Keratinocyte (primary cell): Measurements from ENCODE around the gene SELENOF. TPM values are rescaled to one million over a fixed set of nuclear protein-coding genes. Genes with fewer than 3 reads are reported as not detected.

Source experiments
- DNase-seq: peaks from one replicate; pipeline ENCODE4 v3.0.0-alpha.2; 2011; ENCODE audit warnings: low read depth, missing footprints, low spot score
- FAIRE-seq: peaks from 2 replicates; lab custom pipeline; 2011; peaks lifted over from hg19 to GRCh38; lab: Jason Lieb, UNC
- H2AFZ ChIP-seq: 2 replicates; pipeline ENCODE4 v1.6.0; 2012; ENCODE audit warnings: low read length, control low read depth, inconsistent platforms; ENCODE audit not compliant: control insufficient read depth
- H3K27ac ChIP-seq: 2 replicates; pipeline ENCODE4 v1.5.1; 2011; ENCODE audit warnings: low read length; ENCODE audit not compliant: control insufficient read depth, insufficient read depth
- H3K27me3 ChIP-seq: 3 replicates; pipeline ENCODE4 v1.6.0; 2011; ENCODE audit warnings: low read length; ENCODE audit not compliant: control insufficient read depth, insufficient read depth; ENCODE audit errors: extremely low read depth
- H3K36me3 ChIP-seq, 2 experiments: 2 replicates in 1 of 2; 3 replicates in 1 of 2; pipeline ENCODE4 v1.5.1; 2011; ENCODE audit warnings: low read length in 2 of 2, mild to moderate bottlenecking in 1 of 2; ENCODE audit not compliant: control insufficient read depth in 2 of 2, insufficient read depth in 2 of 2; ENCODE audit errors: extremely low read depth in 1 of 2
- H3K4me1 ChIP-seq: 3 replicates; pipeline ENCODE4 v1.5.1; 2011; ENCODE audit warnings: low read length; ENCODE audit not compliant: control insufficient read depth, insufficient read depth; ENCODE audit errors: extremely low read depth
- H3K4me2 ChIP-seq: 3 replicates; pipeline ENCODE4 v1.6.0; 2011; ENCODE audit warnings: low read depth, low read length; ENCODE audit not compliant: control insufficient read depth, insufficient read depth; ENCODE audit errors: extremely low read depth
- H3K4me3 ChIP-seq, 3 experiments: fragments of 200-600 bp in 1 of 3; sonication (generic) in 1 of 3; 2 replicates in 2 of 3; 3 replicates in 1 of 3; pipeline ENCODE4 v1.5.1; 2011 to 2016; ENCODE audit warnings: low read length in 3 of 3, mild to moderate bottlenecking in 3 of 3, control low read depth in 2 of 3, inconsistent platforms in 1 of 3, low read depth in 1 of 3, mixed read lengths in 1 of 3, mixed run types in 1 of 3, moderate library complexity in 1 of 3; ENCODE audit not compliant: control insufficient read depth in 2 of 3, insufficient read depth in 2 of 3; ENCODE audit errors: extremely low read depth in 1 of 3
- H3K79me2 ChIP-seq: 2 replicates; pipeline ENCODE4 v1.6.0; 2012; ENCODE audit warnings: low read length; ENCODE audit not compliant: control insufficient read depth, insufficient read depth
- H3K9ac ChIP-seq: 3 replicates; pipeline ENCODE4 v1.6.0; 2011; ENCODE audit warnings: low read length; ENCODE audit not compliant: control insufficient read depth, insufficient read depth; ENCODE audit errors: extremely low read depth
- H3K9me1 ChIP-seq: 3 replicates; pipeline ENCODE4 v1.6.0; 2011; ENCODE audit warnings: low read length; ENCODE audit not compliant: control insufficient read depth, insufficient read depth; ENCODE audit errors: extremely low read depth
- H3K9me3 ChIP-seq: 2 replicates; pipeline ENCODE4 v1.5.1; 2012; ENCODE audit warnings: low read depth, low read length; ENCODE audit not compliant: control insufficient read depth
- H4K20me1 ChIP-seq: 3 replicates; pipeline ENCODE4 v1.6.0; 2011; ENCODE audit warnings: low read length; ENCODE audit not compliant: control insufficient read depth, insufficient read depth; ENCODE audit errors: extremely low read depth
- CTCF ChIP-seq, 3 experiments: IDR thresholded peaks in 1 of 3; conservative IDR thresholded peaks in 1 of 3; optimal IDR thresholded peaks in 1 of 3; 2 replicates in 2 of 3; 3 replicates in 1 of 3; pipeline versions ENCODE3 to v1.5.1; 2011; ENCODE audit warnings: low read length in 3 of 3, mild to moderate bottlenecking in 3 of 3, moderate library complexity in 2 of 3, control low read depth in 1 of 3, inconsistent platforms in 1 of 3; ENCODE audit not compliant: insufficient read depth in 2 of 3; ENCODE audit errors: extremely low read depth in 1 of 3
- EZH2 ChIP-seq: IDR thresholded peaks from one replicate; pipeline ENCODE4 v1.6.1; 2012; ENCODE audit warnings: inconsistent platforms, mild to moderate bottlenecking, low read length, moderate library complexity
- dilution Hi-C: fragments of 300-500 bp; cut with MboI; formaldehyde crosslinking; loops from one replicate; pipeline ENCODE4 v1.7.0; 2020; ENCODE audit warnings: low sequenced_read_pairs; ENCODE audit not compliant: extremely low pct_ligation_motif_present
- polyA plus RNA-seq, 5 experiments: library from polyadenylated mRNA; depleted of rRNA in 3 of 5; stranded (reverse) in 3 of 5; stranded (forward) in 1 of 5; unstranded in 1 of 5; fragments of >200 nt; gene quantifications; 1 replicate in 1 of 5; 2 replicates in 3 of 5; 3 replicates in 1 of 5; pipeline versions ENCODE4 v1.2.1 to v1.2.3, GENCODE V29; 2011 to 2012; ENCODE audit warnings: missing spikeins in 2 of 5, low read depth in 1 of 5, low replicate concordance in 1 of 5

Gene SELENOF
- polyA plus RNA-seq, 1 donor (not counting 4 experiments of a cell fraction or from before 2014, with no cell fraction given): 246 TPM

GRCh38 chr1:86924324-86924960 lies 10.5 kb upstream of the SELENOF start:
- Histone ChIP-seq H3K27ac (no peak overlapping the region), H4K20me1 (no peaks in the 10 kb centered on the region), H3K4me2 (no peak overlapping the region), H3K79me2 (peaks cover 23% of the 10 kb centered on the region), H3K27me3 (no peaks in the 10 kb centered on the region), H3K9ac (no peak overlapping the region), H3K36me3 (no peaks in the 10 kb centered on the region), H3K4me3 (no peak overlapping the region), H3K4me1 (peaks cover 3% of the 10 kb centered on the region), H2AFZ (no peak overlapping the region), H3K9me3 (peaks cover 2% of the 10 kb centered on the region), H3K9me1 (no peaks in the 10 kb centered on the region)
- no peak for TF ChIP-seq EZH2
- no peak for TF ChIP-seq CTCF (optimal IDR thresholded peaks at IDR 0.05 in 1 of 3, IDR thresholded peaks at IDR 0.05 in 1 of 3, conservative IDR thresholded peaks at IDR 0.05 in 1 of 3; ENCODE audit: extremely low read depth in 1 of 3, insufficient read depth in 2 of 3, low read length in 3 of 3)
- dilution Hi-C loops: no loop called here
- no peak for FAIRE-seq
- DNase-seq: no peak

DNA sequence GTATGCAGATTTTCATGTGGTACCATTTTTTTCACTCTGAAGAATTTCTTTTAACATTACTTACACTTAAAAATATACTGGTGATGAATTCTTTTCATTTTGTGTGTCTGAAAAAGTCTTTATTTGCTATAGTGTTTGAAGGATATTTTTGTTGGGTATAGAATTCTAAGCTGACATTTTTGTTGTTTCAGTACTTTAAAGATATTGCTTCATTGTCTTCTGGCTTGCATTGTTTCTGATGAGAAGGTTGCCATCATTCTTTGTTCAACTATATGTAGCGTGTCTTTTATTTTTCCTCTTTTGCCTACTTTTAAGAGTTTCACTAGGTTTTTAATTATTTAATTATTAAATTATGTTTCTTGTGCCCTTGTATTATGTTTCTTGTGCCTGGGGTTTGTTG lies 8.5 kb upstream of the SELENOF start:
- no peak overlapping the region for H3K27ac ChIP-seq
- no peak overlapping the region for H3K4me3 ChIP-seq
- H3K4me1 ChIP-seq: peaks cover 3% of the 10 kb centered on the region
- H3K9ac ChIP-seq: no peak overlapping the region
- no peak overlapping the region for H2AFZ ChIP-seq
- no peak for DNase-seq
- no peak for FAIRE-seq
- no peaks in the 10 kb centered on the region for H3K9me1 ChIP-seq
- H3K36me3 ChIP-seq: no peaks in the 10 kb centered on the region
- dilution Hi-C loops: no loop called here
- no peak overlapping the region for H3K4me2 ChIP-seq
- TF ChIP-seq EZH2 (no peak), CTCF (optimal IDR thresholded peaks at IDR 0.05 in 1 of 3, IDR thresholded peaks at IDR 0.05 in 1 of 3, conservative IDR thresholded peaks at IDR 0.05 in 1 of 3; ENCODE audit: extremely low read depth in 1 of 3, insufficient read depth in 2 of 3, low read length in 3 of 3) (no peak)
- H3K9me3 ChIP-seq: peaks cover 2% of the 10 kb centered on the region
- H3K27me3 ChIP-seq: no peaks in the 10 kb centered on the region
- H3K79me2 ChIP-seq: peaks cover 34% of the 10 kb centered on the region
- H4K20me1 ChIP-seq: no peaks in the 10 kb centered on the region
